ENCODE results near the gene MYH3.
"Not testable (repeated sequence)": the region's sequence is repeated elsewhere in the genome, so short reads cannot be mapped to it uniquely, and the experiment has no call there.

The MYH3 gene

DNA sequence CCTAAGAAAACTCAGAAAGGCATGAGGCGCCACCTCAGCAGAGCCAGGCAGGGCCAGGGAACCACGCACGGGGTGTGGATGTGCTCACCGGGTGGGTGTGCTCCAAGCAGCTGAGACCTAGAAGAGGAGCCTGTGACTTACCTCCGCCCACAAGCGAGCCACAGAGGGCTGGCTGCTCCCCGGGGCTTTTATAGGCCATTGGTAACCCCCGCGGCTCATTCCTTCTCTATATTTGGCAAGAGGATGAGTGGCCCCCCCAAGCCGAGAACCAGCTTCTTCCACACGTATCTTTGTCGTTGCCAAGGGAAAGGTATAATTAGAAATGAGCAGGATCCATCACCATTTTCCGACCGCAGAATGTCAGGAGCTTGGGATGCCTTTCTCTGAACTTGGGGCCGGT, at the start of gene MYH3:
TSS of gene MYH3 (minus strand) at position 162 of the 400 bp plus-strand sequence. CDS start 2,245 bp downstream, outside the sequence.
- DNase-seq (ENCODE audit: low spot score): no peak

- DNase-seq (ENCODE audit: low spot score): no peak
Observed at GRCh38 chr17:10705727-10706126, 48.6 kb upstream of the MYH3 start.

- no peak for DNase-seq (ENCODE audit: low spot score)
Observed at GRCh38 chr17:10702574-10702973, 45.5 kb upstream of the MYH3 start.

DNA sequence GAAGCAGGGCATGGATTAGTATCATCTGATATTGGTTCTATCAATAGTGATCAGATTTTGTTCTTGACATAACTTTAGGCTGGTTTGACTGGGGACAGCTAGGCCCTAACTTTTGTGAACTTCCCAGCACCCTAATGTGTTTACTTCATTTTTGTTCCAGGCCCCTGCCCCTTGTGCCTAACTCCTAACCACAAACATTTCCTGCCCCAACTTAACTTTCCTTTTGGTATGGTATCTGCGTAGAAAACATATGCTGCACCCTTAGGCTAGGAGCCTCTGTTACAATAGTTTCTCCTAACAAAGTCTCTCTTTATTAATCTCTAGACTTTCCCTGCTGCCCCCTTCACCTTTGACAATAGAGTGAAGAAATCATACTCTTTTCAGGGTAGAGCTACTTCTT, 42.7 kb upstream of the MYH3 start:
- peak; percentile 32 for DNase-seq (ENCODE audit: low spot score)

GRCh38 chr17:10698096-10698818, 41.1 kb upstream of the MYH3 start:
- DNase-seq (ENCODE audit: low spot score): no peak

GRCh38 chr17:10697092-10698081, 40.3 kb upstream of the MYH3 start, which contains the start of the genes ADPRM and SCO1:
Gene ADPRM, plus strand, starts transcription at chr17:10697594. Its CDS starts 7,333 bp downstream, at chr17:10704927.
Gene SCO1, minus strand, starts transcription at chr17:10697533. Its CDS starts 26 bp downstream, at chr17:10697507.
- DNase-seq (ENCODE audit: low spot score): peak; percentile 94

DNA sequence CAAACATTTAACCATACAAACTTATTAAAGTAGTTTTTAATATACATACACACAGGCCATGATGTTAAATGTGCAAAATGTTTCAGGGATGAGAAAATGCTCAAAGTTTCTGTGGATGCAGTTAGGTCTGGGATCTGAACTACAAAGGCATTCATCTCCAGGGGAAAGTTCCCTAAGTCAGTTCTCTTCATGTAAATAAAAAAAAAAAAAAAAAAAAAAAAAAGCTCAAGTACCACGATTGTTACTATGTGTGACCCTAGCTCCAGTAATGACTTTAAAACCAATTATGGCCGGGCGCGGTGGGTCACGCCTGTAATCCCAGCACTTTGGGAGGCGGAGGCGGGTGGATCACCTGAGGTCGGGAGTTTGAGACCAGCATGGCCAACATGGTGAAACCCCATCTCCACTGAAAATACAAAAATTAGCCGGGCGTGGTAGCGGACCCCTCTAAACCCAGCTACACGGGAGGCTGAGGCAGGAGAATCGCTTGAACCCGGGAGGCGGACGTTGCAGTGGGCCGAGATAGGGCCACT, 38.8 kb upstream of the MYH3 start:
- DNase-seq (ENCODE audit: low spot score): not testable (repeated sequence)

DNA sequence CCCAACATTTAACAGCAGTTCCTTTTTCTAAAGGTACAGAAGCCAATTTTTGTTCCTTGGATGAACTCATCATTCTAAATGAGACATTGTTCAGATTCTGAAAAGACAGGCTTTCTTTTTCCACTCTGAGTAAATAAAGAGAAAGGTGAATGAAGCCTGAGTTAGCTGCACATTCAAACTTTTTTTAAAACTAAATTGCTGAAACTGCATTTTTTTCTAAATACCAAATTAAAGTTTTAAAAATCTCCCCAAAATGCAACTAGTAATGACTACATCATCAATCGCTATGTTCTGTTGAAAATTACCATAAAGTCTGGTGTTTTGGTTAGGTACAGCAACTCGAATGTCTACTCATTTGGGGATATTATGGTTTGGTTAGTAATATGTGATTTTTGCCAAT, 30.4 kb upstream of the MYH3 start:
- DNase-seq (ENCODE audit: low spot score): no peak

DNA sequence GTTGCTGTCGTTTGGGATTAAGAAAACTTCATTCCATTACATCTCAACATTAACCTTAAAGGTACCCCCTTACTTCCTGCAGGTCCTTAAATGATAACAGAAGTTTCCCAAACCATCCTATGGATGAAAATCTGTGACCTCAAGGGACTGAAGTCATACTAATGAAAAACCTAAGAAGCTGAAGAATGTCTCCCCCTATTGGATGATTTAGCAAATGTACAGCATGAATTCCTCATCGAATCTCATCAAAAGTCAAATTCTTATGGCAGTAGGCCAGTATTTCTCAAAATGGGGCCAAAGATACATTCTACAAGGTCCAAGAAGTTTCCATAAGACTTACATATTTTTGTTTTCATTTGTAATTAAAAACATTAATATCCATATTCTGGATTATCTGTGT, 26.7 kb upstream of the MYH3 start:
- no peak for DNase-seq (ENCODE audit: low spot score)

- no peak for DNase-seq (ENCODE audit: low spot score)
Observed at GRCh38 chr17:10681866-10682446, 24.8 kb upstream of the MYH3 start.

- no peak for DNase-seq (ENCODE audit: low spot score)
Observed at GRCh38 chr17:10674704-10675103, 17.6 kb upstream of the MYH3 start.

DNA sequence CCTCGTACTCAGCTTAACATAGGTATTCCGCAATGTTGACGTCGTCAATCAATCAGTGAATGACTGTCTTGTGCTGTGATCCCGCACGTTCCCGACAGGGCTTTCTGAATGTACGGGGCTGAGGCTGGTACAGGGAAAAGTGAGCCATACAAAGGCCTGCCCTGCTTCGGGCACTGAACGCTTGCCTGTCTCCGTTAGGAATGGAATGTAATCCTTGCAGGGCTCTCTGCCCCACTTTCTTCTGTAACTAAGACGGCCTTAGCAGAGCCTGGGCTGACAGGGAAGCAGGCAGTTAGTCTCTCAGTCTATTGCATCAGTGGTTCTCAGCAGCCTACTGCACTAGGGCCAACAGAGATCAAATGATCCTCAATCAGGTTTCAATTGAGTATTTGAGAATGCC, 16.2 kb upstream of the MYH3 start:
- no peak for DNase-seq (ENCODE audit: low spot score)

GRCh38 chr17:10668775-10669174, 11.7 kb upstream of the MYH3 start:
- DNase-seq (ENCODE audit: low spot score): no peak

DNA sequence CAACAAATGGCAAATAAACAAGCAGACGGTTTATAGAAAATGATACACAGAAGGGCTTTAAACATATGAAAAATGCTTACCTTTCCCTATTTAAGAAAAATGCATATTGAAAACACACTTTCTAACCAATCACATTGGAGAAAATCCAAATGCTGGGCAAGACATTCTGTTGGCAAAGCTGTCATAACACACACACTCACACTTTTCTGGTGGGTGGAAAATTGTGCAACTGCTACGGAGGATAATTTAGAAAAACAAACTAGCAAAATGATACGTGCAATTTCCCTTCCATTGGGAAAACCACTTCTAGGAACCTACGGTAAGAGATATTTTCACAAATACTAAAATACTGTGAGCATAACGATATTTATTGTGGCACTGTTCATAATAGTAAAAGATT, 9.8 kb upstream of the MYH3 start:
- no peak for DNase-seq (ENCODE audit: low spot score)

DNA sequence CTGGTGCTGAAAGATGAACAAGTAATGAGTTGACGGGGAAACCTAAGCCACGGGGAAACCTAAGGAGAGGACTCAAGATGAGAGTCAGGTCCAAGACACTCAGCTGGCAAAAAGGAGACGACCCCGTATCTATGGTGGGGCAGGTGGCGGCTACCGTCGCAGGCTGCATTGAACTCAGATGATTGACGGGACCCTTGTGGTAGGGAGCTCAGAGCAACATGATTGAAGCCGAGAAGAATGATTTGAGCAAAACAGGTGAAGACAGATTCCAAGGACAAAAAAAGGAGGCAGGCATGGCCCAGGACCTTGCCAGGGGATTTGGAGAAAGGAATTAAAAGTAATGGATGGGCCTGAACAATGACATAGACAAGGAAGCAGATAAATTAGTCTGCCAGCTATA, 7.5 kb upstream of the MYH3 start:
- DNase-seq (ENCODE audit: low spot score): no peak

GRCh38 chr17:10663231-10663630, 6.1 kb upstream of the MYH3 start:
- no peak for DNase-seq (ENCODE audit: low spot score)

GRCh38 chr17:10661437-10661836, 4.3 kb upstream of the MYH3 start:
- no peak for DNase-seq (ENCODE audit: low spot score)

GRCh38 chr17:10657879-10658278, 770 bp upstream of the MYH3 start:
- DNase-seq (ENCODE audit: low spot score): no peak

DNA sequence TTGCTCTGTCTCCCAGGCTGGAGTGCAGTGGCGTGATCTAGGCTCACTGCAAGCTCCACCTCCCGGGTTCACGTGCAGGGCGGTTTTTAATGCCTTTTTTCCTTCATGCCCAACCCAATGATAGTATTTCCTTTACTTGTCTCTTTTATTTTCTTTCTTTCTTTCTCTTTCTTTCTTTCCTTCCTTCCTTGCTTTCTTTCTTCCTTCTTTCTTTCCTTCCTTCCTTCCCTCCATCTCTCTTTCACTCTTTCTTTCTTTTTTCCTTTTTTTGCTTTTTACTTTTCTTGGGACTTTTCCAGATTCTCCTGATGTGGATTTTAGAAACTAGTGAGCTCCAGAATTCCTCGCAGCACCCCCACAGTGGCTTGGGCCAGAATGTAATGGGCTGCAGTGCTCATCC, 3.1 kb downstream of the MYH3 start:
- no peak for DNase-seq (ENCODE audit: low spot score)

DNA sequence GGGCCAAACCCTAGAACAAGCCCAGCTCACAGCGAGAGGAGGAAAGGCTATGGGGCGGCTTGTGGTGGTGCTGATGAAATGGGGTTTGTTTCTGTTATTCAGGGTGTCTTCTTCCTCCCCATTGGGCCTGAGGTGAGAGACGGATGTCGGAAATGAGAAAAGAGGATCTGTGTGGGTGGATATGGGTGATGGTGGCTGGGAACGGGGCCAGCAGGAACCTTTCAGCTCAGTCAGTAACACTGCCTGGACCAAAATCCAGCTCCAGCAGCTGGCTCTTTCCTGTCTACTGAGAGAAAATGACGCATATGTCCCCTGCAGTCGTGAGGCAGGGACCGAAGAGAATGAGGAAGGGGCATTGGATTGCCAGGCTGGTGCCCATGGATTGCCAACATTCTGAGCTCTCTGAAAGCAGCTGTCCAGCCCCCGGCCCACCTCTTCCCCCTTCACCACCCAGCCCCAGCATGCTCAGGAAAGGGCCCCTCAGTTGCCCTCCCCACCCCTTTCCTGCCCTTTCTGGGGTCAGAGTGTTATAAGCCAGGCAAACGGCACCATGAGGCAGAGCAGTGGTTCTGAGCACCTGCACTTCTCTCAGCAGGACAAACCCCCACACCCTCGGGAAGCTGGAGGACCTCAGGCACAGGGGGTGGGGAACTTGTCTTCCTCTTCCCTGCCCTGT, 4.0 kb downstream of the MYH3 start:
- peak; percentile 5 for DNase-seq (ENCODE audit: low spot score)

GRCh38 chr17:10651927-10652326, 5.2 kb downstream of the MYH3 start:
- no peak for DNase-seq (ENCODE audit: low spot score)

GRCh38 chr17:10649602-10650001, 7.5 kb downstream of the MYH3 start:
- DNase-seq (ENCODE audit: low spot score): no peak

Measured in activated CD4-positive, alpha-beta T cell treated with anti-CD3 and anti-CD28 coated beads, Interleukin-2, Interleukin-4, amounts not matched to agents 100 ng/mL and 50 ng/mL, durations not matched to agents 16 hours and 8 hours (primary cell).